Stimulated activated CD4-positive, alpha-beta T cell treated with anti-CD3 and anti-CD28 coated beads, Interleukin-4, amount 100 ng/mL, for 1 hour (primary cell): ENCODE data around the gene GTPBP3.
"Not testable (repeated sequence)": the region's sequence is repeated elsewhere in the genome, so short reads cannot be mapped to it uniquely, and the experiment has no call there.

ENCODE experiments used
- DNase-seq: peaks from one replicate; pipeline ENCODE4 v3.0.0-alpha.2; 2020

The GTPBP3 gene

GRCh38 chr19:17336872-17337674, at the start of gene GTPBP3:
GTPBP3 (plus strand) TSS chr19:17337553; CDS start chr19:17337612, 59 bp downstream.
- DNase-seq, result peak; percentile 96

GRCh38 chr19:17289489-17289888, 47.9 kb upstream of the GTPBP3 start:
- DNase-seq, result peak; percentile 53

- peak; percentile 82 for DNase-seq
Observed at GRCh38 chr19:17292301-17293074, 44.9 kb upstream of the GTPBP3 start.

- DNase-seq, result no peak
Observed at GRCh38 chr19:17293605-17294004, 43.7 kb upstream of the GTPBP3 start.

- DNase-seq, result peak; percentile 61
Observed at GRCh38 chr19:17294051-17294891, 43.1 kb upstream of the GTPBP3 start.

GRCh38 chr19:17295551-17295950, 41.8 kb upstream of the GTPBP3 start:
- not testable (repeated sequence) for DNase-seq

GRCh38 chr19:17296273-17296672, 41.1 kb upstream of the GTPBP3 start:
- no peak for DNase-seq

- no peak for DNase-seq
Observed at GRCh38 chr19:17296976-17297375, 40.4 kb upstream of the GTPBP3 start.

- DNase-seq, result no peak
Observed at GRCh38 chr19:17300992-17301619, 36.2 kb upstream of the GTPBP3 start.

- DNase-seq, result peak; percentile 42
Observed at GRCh38 chr19:17302391-17303166, 34.8 kb upstream of the GTPBP3 start.

- DNase-seq, result peak; percentile 92
Observed at GRCh38 chr19:17303167-17303939, 34.0 kb upstream of the GTPBP3 start, which contains the start of gene ABHD8. ABHD8 (minus strand) TSS chr19:17303425; CDS start chr19:17301616, 1,809 bp downstream.

GRCh38 chr19:17303940-17304267, 33.4 kb upstream of the GTPBP3 start:
- DNase-seq, result no peak

- no peak for DNase-seq
Observed at GRCh38 chr19:17304386-17305215, 32.8 kb upstream of the GTPBP3 start.

GRCh38 chr19:17305216-17305516, 32.2 kb upstream of the GTPBP3 start:
- DNase-seq, result no peak

- DNase-seq, result peak; percentile 91
Observed at GRCh38 chr19:17305517-17306284, 31.7 kb upstream of the GTPBP3 start, which contains the start of gene MRPL34. MRPL34 (plus strand) TSS chr19:17305872; CDS start chr19:17305893, 21 bp downstream.

- no peak for DNase-seq
Observed at GRCh38 chr19:17306285-17306714, 31.1 kb upstream of the GTPBP3 start.

GRCh38 chr19:17307876-17308377, 29.4 kb upstream of the GTPBP3 start:
- DNase-seq, result no peak

GRCh38 chr19:17309198-17309964, 28.0 kb upstream of the GTPBP3 start, which contains the start of gene DDA1:
DDA1 (plus strand) TSS chr19:17309563; CDS start chr19:17309655, 92 bp downstream.
- DNase-seq, result peak; percentile 96
